ENCODE data around the gene PDCD2L.
"Not testable (repeated sequence)": the region's sequence is repeated elsewhere in the genome, so short reads cannot be mapped to it uniquely, and the experiment has no call there.

The PDCD2L gene

DNA sequence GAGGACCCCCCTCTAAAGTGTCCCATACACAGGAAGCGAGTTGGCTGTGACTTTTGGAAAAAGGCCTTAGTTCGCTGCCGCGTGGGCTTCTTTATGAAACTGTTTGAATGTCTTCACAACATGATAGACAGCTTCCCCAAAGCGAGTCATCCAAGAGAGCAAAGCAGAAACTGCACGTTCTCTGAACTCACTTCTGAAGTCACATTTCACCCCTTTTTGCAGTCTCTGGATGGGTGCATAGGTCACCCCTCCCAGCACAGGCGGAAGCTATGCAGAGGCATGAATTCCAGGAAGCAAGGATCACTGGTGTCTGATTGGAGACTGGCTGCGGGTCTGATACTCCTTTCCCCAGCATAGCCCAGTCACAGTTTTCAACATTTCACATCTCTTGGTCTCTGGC lies 28.6 kb upstream of the PDCD2L start:
- no peak for DNase-seq (ENCODE audit: low read depth)

- DNase-seq (ENCODE audit: low read depth), result no peak
Observed at GRCh38 chr19:34380639-34381241, 23.5 kb upstream of the PDCD2L start.

- no peak for DNase-seq (ENCODE audit: low read depth)
Observed at GRCh38 chr19:34381399-34382251, 22.6 kb upstream of the PDCD2L start.

DNA sequence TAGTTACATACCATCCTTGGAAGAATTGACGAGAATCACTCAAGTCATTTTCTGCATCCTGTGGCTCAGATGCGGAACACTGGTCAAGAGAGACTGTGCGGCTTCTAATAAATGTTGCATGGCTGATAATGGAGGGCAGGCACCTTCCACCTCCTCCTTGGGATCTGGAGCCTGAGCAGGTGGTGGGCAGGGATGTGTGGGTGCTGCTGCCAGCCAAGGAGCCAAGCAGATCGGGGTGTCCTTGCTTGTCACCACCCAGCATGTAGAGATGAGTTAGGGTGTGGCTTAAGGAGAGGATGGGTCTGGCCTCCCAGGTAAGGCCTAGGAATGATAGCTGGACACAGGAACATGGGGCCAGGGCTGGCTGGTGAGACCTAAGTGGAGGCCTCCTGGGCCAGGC lies 21.7 kb upstream of the PDCD2L start:
- DNase-seq (ENCODE audit: low read depth), result no peak

DNA sequence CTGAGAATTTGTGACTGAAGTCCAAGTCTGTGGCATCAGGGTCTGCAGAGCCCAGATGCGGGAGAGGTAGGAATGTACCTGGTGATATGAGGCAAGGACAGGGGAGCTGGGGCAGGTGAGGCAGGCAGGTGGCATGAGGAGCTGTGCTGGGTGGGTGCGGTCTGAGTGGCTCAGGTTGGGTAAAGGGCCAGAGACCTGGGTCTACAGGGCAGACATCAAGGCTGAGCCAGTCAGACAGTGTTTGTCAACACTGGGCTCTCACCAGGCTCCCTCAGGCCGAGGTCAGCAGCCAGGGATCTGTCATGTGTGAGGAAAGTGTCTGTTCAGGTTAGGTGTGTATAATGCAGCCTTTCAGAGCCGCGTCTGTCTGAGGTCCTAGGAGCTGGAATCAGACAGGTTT lies 20.6 kb upstream of the PDCD2L start:
- no peak for DNase-seq (ENCODE audit: low read depth)

- no peak for DNase-seq (ENCODE audit: low read depth)
Observed at GRCh38 chr19:34386645-34387445, 17.4 kb upstream of the PDCD2L start.

DNA sequence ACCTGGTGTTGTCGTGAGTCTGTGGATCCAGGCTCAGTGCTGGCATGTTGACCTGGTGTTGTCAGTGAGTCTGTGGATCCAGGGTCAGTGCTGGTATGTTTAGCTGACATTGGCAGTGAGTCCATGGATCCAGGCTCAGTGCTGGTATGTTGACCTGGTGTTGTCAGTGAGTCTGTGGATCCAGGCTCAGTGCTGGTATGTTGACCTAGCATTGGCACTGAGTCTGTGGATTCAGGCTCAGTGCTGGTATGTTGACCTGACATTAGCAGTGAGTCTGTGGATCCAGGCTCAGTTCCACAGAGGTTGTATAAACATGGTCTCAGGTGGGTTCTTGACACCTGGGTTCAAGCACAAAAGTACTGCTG lies 16.8 kb upstream of the PDCD2L start:
- DNase-seq (ENCODE audit: low read depth), result no peak

DNA sequence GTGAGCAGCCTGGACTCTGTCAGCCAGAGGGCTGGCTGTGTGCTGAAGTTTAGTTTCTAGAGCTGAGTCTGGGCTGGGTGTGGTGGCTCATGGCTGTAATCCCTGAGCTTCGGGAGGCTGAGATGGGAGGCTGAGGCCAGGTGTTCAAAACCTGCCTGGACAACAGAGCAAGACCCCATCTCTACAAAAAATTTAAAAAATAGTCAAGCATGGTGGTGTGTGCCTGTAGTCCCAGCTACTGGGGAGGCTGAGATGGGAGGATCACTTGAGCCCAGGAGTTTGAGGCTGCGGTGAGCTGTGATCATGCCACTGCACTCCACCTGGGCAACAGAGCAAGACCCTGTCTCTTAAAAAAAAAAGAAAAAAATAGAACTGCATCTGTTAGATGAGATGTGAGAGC lies 15.5 kb upstream of the PDCD2L start:
- DNase-seq (ENCODE audit: low read depth), result not testable (repeated sequence)

DNA sequence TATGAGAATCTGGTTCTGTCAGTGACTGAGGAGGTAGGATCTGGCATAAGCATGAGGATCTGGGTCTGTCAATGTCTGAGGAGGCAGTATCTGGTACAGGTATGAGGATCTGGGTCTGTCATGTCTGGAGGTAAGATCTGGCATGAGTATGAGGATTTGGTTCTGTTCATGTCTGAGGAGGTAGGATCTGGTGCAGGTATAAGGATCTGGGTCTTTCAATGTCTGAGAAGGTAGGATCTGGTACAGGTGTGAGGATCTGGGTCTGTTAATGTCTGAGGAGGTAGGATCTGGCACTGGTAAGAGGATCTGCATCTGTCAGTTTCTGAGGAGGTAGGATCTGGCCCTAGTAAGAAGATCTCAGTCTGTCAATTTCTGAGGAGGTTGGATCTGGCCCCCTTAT lies 12.4 kb upstream of the PDCD2L start:
- DNase-seq (ENCODE audit: low read depth), result no peak

- no peak for DNase-seq (ENCODE audit: low read depth)
Observed at GRCh38 chr19:34393031-34393430, 11.2 kb upstream of the PDCD2L start.

GRCh38 chr19:34393629-34394028 lies 10.6 kb upstream of the PDCD2L start:
- DNase-seq (ENCODE audit: low read depth), result no peak

- no peak for DNase-seq (ENCODE audit: low read depth)
Observed at GRCh38 chr19:34397853-34398252, 6.3 kb upstream of the PDCD2L start.

DNA sequence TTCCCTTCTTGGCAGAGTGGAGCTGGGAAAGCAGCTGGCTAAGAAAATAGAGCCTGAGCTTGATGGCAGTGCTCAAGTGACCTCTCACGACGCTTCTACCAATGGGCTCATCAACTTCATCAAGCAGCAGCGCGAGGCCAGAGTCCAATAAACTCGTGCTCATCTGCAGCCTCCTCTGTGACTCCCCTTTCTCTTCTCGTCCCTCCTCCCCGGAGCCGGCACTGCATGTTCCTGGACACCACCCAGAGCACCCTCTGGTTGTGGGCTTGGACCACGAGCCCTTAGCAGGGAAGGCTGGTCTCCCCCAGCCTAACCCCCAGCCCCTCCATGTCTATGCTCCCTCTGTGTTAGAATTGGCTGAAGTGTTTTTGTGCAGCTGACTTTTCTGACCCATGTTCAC lies 4.3 kb upstream of the PDCD2L start:
- no peak for DNase-seq (ENCODE audit: low read depth)

DNA sequence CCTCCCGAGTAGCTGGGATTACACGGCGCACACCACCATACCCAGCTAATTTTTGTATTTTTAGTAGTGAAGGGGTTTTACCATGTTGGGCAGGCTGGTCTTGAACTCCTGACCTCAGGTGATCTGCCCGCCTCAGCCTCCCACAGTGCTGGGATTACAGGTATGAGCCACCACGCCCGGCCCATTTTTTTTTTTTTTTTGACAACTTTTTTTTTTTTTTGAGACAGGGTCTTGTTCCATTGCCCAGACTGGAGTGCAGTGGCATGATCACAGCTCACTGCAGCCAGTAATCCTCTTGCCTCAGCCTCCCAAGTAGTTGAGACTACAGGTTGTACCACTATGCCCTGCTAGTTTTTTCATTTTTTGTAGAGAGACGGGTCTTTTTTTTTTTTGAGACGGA lies 3.4 kb upstream of the PDCD2L start:
- not testable (repeated sequence) for DNase-seq (ENCODE audit: low read depth)

- DNase-seq (ENCODE audit: low read depth), result no peak
Observed at GRCh38 chr19:34402074-34402600, 2.1 kb upstream of the PDCD2L start.

GRCh38 chr19:34403784-34404108 lies 453 bp upstream of the PDCD2L start:
- DNase-seq (ENCODE audit: low read depth), result no peak

DNA sequence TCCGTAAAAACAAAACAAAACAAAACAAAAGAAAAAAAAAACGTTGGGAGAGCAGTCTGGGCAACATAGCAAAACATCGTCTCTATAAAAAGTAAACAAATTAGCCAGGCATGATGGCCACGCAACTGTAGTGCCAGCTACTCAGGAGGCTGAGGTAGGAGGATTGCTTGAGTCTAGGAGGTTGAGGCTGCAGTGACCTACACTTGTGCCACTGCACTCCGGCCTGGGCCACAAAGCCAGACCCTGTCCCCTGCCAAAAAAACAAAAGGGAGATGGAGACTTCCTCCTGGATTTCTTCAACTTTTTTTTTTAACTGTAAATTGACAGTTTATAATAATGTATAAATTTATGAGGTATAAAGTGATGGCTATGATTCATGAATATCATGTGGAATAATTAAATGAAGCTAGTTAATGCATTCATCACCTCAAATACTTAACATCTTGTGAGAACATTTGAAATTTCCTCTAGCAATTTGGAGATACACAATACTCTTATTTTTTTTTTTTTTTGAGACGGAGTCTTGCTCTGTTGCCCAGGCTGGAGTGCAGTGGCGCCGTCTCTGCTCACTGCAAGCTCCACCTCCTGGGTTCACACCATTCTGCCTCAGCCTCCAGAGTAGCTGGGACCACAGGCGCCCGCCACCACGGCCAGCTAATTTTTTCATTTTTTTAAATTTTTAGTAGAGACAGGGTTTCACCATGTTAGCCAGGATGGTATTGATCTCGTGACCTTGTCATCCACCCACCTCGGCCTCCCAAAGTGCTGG lies 1.9 kb downstream of the PDCD2L start:
- no peak for DNase-seq (ENCODE audit: low read depth)

- DNase-seq (ENCODE audit: low read depth), result no peak
Observed at GRCh38 chr19:34408411-34408810, 4.2 kb downstream of the PDCD2L start.

DNA sequence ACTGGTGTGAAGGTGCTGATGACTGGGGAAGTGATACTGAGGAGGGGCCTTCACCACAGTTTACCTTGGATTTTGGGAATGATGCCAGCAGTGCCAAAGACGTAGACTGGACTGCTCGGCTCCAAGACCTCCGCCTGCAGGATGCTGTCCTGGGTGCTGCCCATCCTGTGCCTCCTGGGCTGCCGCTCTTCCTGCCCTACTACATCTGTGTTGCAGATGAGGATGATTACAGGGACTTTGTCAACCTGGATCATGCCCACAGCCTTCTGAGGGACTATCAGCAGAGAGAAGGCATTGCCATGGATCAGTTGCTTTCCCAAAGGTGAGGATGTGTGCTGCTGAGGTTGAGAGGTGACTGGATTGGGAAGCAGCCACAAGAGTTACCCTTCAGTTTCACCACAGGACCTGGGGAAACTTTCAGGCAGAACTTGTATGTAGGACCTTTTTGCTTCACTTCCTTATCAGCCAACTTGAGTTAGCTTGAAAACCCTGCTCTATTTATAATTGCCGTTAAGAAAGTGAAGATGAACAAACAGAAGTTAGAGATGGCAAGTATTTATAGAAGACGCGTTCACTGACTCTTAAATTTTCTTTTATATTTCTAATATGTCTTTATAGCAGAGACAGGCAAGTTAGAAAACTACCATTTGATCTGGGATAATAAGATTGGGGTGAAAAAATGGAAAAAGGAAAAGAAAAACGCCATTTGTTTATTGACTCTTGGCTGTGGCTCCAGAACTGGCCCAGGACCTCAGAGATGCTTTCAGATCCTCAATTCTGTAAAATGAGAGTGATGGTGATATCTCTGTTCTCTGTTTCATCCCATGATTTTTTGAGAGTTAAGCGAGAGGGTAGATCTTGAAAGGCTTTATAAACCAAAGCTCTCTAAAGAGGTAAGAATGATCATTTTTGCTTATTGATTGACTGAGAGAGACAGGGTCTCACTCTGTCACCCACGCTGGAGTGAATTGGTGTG lies 5.3 kb downstream of the PDCD2L start:
- DNase-seq (ENCODE audit: low read depth), result no peak

- DNase-seq (ENCODE audit: low read depth), result no peak
Observed at GRCh38 chr19:34411216-34411615, 7.0 kb downstream of the PDCD2L start.

GRCh38 chr19:34416021-34416545 lies 11.9 kb downstream of the PDCD2L start:
- DNase-seq (ENCODE audit: low read depth), result no peak

Measured in stimulated activated CD8-positive, alpha-beta memory T cell treated with anti-CD3 and anti-CD28 coated beads, Interleukin-4, amount 100 ng/mL, for 24 hours (primary cell).